ENCODE data around the gene OR2T34. TPM values are rescaled to one million over a fixed set of nuclear protein-coding genes. Genes with fewer than 3 reads are reported as not detected.
"Not testable (repeated sequence)": the region's sequence is repeated elsewhere in the genome, so short reads cannot be mapped to it uniquely, and the experiment has no call there.

Gene OR2T34
- total and polyA plus RNA-seq, 8 donors = not detected

DNA sequence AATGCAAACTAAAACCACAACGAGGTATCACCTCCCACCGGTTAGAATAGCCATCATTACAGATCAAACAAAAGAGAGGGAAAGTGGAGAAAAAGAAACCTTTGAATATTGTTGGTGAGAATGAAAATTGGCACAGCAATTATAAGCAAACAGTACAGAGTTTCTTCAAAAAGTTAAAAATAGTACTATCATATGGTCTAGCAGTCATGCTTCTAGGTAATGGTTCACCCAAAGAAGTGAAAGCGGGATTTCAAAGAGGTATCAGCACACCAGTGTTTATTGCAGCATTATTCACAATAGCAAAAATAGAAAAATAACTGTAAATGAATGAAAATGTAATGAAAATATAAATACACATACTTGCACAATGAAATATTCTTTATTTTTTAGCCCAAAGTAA, 14.8 kb upstream of the OR2T34 start:
- H3K4me3 ChIP-seq = no peak overlapping the region
- H3K4me1 ChIP-seq = no peaks in the 10 kb centered on the region
- no peaks in the 10 kb centered on the region for H3K27me3 ChIP-seq
- intact Hi-C loops (cut with DNase I; ENCODE audit: low total_unique reads) = no loop called here
- H3K27ac ChIP-seq = no peak overlapping the region
- no peaks in the 10 kb centered on the region for H3K36me3 ChIP-seq
- TF ChIP-seq POLR2AphosphoS5 (IDR thresholded peaks at IDR 0.05) (no peak), EP300 (IDR thresholded peaks at IDR 0.05) (no peak), POLR2A (IDR thresholded peaks at IDR 0.05) (no peak)
- TF ChIP-seq, protein P1, sequence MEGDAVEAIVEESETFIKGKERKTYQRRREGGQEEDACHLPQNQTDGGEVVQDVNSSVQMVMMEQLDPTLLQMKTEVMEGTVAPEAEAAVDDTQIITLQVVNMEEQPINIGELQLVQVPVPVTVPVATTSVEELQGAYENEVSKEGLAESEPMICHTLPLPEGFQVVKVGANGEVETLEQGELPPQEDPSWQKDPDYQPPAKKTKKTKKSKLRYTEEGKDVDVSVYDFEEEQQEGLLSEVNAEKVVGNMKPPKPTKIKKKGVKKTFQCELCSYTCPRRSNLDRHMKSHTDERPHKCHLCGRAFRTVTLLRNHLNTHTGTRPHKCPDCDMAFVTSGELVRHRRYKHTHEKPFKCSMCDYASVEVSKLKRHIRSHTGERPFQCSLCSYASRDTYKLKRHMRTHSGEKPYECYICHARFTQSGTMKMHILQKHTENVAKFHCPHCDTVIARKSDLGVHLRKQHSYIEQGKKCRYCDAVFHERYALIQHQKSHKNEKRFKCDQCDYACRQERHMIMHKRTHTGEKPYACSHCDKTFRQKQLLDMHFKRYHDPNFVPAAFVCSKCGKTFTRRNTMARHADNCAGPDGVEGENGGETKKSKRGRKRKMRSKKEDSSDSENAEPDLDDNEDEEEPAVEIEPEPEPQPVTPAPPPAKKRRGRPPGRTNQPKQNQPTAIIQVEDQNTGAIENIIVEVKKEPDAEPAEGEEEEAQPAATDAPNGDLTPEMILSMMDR (IDR thresholded peaks at IDR 0.05) = no peak
- 67 to 81% (median 73%) methylated on average over 3 of the region's 3 CpGs for WGBS, 5 donors
- no peaks in the 10 kb centered on the region for H3K9me3 ChIP-seq
- DNase-seq = no peak

DNA sequence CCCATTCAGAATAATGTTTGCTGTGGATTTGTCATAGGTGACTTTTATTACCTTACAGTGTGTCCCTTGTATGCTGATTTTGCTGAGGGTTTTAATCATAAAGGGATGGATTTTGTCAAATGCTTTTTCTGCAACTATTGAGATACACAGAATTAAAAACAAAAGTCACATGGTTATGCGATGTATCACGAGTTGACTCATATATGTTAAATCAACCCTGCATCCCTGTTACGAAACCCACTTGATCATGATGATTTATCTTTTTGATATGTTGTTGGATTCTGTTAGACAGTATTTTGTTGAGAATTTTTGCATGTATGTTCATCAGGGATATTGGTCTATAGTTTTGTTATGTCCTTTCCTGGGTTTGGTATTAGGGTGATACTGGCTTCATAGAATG, 10.7 kb upstream of the OR2T34 start:
- DNase-seq = no peak
- Histone ChIP-seq H3K27me3 (no peaks in the 10 kb centered on the region), H3K27ac (no peak overlapping the region), H3K36me3 (no peaks in the 10 kb centered on the region), H3K4me3 (no peak overlapping the region), H3K4me1 (no peaks in the 10 kb centered on the region), H3K9me3 (no peaks in the 10 kb centered on the region)
- 76 to 86% (median 79%) methylated on average over 3 of the region's 3 CpGs for WGBS, 5 donors
- no peak for TF ChIP-seq EP300 (IDR thresholded peaks at IDR 0.05)
- TF ChIP-seq, protein P1 (IDR thresholded peaks at IDR 0.05) = no peak
- no peak for TF ChIP-seq POLR2A (IDR thresholded peaks at IDR 0.05)
- no peak for TF ChIP-seq POLR2AphosphoS5 (IDR thresholded peaks at IDR 0.05)
- intact Hi-C loops (cut with DNase I; ENCODE audit: low total_unique reads) = no loop called here

DNA sequence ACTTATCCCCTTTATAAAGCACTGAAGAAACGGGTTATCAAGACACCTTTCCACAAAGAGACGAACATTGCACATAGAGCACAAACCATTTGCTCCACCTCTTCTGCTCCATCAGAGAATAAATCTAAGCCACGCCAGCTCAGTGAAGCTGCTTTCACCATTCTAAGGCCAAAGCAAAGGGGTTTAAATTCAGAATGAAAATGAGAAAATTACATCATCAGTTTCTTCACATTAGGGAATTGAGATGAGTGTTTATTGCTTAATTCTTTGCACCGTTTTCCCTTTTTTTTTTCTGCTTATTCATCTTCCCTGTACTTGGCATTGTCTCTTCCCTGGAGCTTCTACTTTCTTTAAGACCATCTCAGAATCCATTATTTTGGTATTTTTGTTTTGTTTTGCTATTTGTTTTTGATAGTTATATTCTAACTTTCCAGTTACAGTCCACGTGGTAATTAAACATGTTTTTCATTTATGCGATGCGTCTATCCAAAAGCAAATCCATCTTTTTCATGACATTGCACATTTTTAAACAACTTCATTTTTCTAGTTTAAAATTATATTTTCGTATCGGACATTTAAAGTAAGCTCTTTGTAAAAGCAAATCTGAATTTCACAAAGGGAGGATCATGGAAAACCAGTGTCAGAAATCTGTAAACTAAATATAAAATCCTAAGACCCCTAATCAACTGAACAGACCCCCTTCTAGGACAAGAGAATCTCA, 1.9 kb upstream of the OR2T34 start:
- no peak for DNase-seq
- no peaks in the 10 kb centered on the region for H3K27me3 ChIP-seq
- no peak for TF ChIP-seq POLR2A (IDR thresholded peaks at IDR 0.05)
- TF ChIP-seq POLR2AphosphoS5 (IDR thresholded peaks at IDR 0.05) = no peak
- TF ChIP-seq EP300 (IDR thresholded peaks at IDR 0.05) = no peak
- TF ChIP-seq, protein P1 (IDR thresholded peaks at IDR 0.05) = no peak
- no peaks in the 10 kb centered on the region for H3K4me1 ChIP-seq
- no peak overlapping the region for H3K27ac ChIP-seq
- no peaks in the 10 kb centered on the region for H3K9me3 ChIP-seq
- intact Hi-C loops (cut with DNase I; ENCODE audit: low total_unique reads) = no loop called here
- H3K4me3 ChIP-seq = no peak overlapping the region
- 76 to 83% (median 77%) methylated on average over 9 of the region's 9 CpGs for WGBS, 5 donors
- H3K36me3 ChIP-seq = no peaks in the 10 kb centered on the region

DNA sequence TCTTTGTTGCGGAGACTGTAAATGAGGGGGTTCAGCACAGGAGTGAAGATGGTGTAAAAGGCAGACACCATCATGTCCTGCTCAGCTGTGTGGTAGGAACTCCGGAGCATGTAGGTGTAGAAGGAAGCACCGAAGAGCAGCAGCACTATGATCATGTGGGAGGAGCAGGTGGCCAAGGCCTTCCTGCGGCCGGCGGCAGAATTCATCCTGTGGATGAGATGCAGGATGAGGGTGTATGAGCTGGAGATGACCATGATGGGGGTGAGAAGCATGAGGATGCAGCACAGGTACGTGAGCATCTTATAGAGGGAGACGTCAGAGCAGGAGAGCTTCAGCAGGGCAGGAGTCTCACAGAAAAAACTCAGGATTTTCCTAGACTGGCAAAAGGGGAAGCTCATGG, 701 bp downstream of the OR2T34 start:
- H3K27ac ChIP-seq; H3K27me3 ChIP-seq; H3K4me3 ChIP-seq; H3K4me1 ChIP-seq; intact Hi-C loops (cut with DNase I; ENCODE audit: low total_unique reads); H3K9me3 ChIP-seq; DNase-seq; H3K36me3 ChIP-seq: not testable (repeated sequence)
- 81 to 91% (median 85%) methylated on average over 2 to 6 of the region's 8 CpGs for WGBS, 5 donors

DNA sequence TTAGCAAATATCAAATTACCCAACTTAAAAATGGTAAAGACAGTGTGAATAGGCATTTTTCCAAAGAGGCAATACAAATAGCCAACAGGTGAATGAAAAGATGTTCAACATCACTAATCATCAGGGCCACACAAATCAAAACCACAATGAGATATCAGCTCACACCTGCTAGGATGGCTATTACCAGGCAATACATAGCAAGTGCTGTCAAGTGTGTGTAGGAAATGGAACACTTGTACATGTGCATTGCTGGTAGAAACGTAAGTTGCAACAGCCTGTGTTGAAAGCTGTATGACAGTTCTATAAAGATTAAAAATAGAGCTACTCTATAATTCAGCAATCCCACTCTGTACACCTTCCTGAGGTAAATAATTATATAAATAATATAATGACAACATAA, 2.5 kb downstream of the OR2T34 start:
- DNase-seq; intact Hi-C loops (cut with DNase I; ENCODE audit: low total_unique reads); H3K9me3 ChIP-seq; H3K27ac ChIP-seq; H3K4me1 ChIP-seq; H3K27me3 ChIP-seq; H3K36me3 ChIP-seq; H3K4me3 ChIP-seq: not testable (repeated sequence)
- WGBS, 5 donors = no CpG with 5 or more reads among the region's 1 CpG

DNA sequence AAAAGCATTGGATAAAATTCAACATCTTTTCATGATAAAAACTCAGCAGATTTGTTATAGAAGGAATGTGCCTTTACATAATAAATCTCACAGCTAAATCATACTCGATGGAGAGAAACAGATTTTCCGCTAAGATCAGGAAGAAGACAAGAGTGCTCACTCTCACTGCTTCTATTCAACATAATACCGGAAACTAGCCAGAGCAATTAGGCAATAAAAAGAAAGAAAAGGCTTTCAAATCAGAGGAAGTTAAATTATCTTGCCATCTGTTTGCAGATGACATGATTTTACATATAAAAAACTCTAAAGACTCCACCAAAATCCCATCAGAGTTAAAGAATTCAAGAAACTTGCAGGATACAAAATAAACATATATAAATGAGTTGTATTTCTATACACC, 3.7 kb downstream of the OR2T34 start:
- WGBS, 5 donors = 57 to 92% (median 77%) methylated on average over 3 of the region's 3 CpGs
- H3K9me3 ChIP-seq; H3K27ac ChIP-seq; H3K27me3 ChIP-seq; H3K4me1 ChIP-seq; H3K36me3 ChIP-seq; intact Hi-C loops (cut with DNase I; ENCODE audit: low total_unique reads); DNase-seq; H3K4me3 ChIP-seq: not testable (repeated sequence)

DNA sequence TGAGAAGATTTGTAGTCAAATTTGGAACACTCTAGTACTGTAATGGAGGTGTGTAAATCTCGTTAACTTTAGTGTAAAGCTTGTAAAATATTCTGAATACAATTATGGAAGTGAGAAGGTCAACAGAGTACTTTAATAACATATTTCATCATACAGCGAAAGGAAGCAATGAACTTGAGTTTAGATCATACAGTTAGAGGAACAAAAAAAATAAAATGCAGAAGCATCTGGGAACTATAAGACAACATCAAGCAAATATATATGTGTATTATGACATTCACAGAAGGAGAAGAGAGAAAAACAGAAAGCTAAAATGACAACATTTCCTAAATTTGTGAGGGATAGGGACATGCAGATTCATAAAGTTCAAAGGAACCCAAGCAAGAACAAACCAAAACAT, 5.5 kb downstream of the OR2T34 start:
- WGBS, 5 donors = 15 to 52% (median 27%) methylated on average over 2 of the region's 2 CpGs
- H3K4me3 ChIP-seq; H3K9me3 ChIP-seq; H3K4me1 ChIP-seq; H3K27me3 ChIP-seq; DNase-seq; H3K27ac ChIP-seq; intact Hi-C loops (cut with DNase I; ENCODE audit: low total_unique reads); H3K36me3 ChIP-seq: not testable (repeated sequence)

DNA sequence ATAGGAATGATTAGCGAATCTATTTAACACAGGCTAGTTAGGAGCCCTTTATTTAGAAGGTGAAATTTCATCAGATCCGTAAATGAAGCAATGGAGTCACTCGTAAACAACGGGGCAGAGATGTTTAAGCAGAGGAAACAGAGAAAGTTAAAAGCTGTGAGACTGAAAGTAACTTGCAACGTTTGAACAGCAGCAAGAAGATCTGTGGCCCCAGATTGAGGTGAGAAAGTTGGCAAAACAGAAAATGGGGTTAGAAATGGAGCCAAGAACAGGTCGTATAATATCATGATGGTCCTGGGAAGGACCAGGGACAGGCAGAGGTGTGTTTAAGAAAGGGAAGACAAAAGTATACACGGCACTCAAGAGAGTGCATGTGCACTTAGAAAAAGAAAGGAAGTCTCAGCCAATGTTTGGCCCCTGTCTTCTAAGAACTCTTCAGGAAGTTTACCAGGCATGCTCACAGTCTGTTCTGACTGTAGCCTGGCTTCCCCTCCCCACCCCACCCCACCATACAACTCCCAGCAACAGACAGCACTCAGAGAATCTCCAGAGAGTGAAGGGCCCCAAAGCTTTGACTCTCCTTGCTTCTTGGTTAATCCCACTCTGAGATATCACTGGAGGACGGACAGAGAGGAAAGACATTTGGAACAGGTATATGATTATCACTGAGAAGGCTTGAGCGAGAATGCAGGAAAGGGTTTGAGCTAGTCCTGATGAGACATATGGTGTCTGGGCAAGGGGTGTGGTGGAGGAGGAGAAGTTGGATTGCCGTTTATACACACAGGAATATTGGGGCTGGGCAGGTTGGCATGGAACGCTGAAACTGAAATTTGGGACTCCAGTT, 8.8 kb downstream of the OR2T34 start:
- intact Hi-C loops (cut with DNase I; ENCODE audit: low total_unique reads); H3K27me3 ChIP-seq; H3K27ac ChIP-seq; H3K4me3 ChIP-seq; H3K9me3 ChIP-seq; H3K36me3 ChIP-seq; DNase-seq; H3K4me1 ChIP-seq: not testable (repeated sequence)
- 61 to 73% (median 68%) methylated on average over 11 of the region's 11 CpGs for WGBS, 5 donors

All from stomach (tissue), 9 donors.